HUES64 (cell line): ENCODE data around the gene STT3B.
"Not testable (repeated sequence)": the region's sequence is repeated elsewhere in the genome, so short reads cannot be mapped to it uniquely, and the experiment has no call there.

Experiments used
- H3K27ac ChIP-seq: 2 replicates; pipeline ENCODE4 v1.7.0; 2013; ENCODE audit warnings: low read depth, low read length, inconsistent platforms
- H3K27me3 ChIP-seq: 2 replicates; pipeline ENCODE4 v1.6.1; 2013; ENCODE audit warnings: mild to moderate bottlenecking, low read length; ENCODE audit not compliant: insufficient read depth
- H3K36me3 ChIP-seq: 2 replicates; pipeline ENCODE4 v1.6.1; 2013; ENCODE audit warnings: mild to moderate bottlenecking, low read length; ENCODE audit not compliant: insufficient read depth
- H3K4me1 ChIP-seq: 2 replicates; pipeline ENCODE4 v1.6.1; 2013; ENCODE audit warnings: mild to moderate bottlenecking, low read length, moderate library complexity; ENCODE audit not compliant: insufficient read depth
- H3K4me3 ChIP-seq: 2 replicates; pipeline ENCODE4 v1.5.1; 2013; ENCODE audit warnings: mild to moderate bottlenecking, low read length, moderate library complexity
- H3K9ac ChIP-seq: 2 replicates; pipeline ENCODE4 v1.6.1; 2013; ENCODE audit warnings: mild to moderate bottlenecking, low read depth, low read length
- H3K9me3 ChIP-seq: 2 replicates; pipeline ENCODE4 v1.6.1; 2013; ENCODE audit warnings: low read depth, low read length; ENCODE audit not compliant: insufficient read depth
- WGBS: fragments of 150-250, 120-280 bp; methylation state at CpG from one replicate; pipeline ENCODE4 v1.1.7; 2013; ENCODE audit warnings: missing lambda C conversion rate; 5-methylcytosine and 5-hydroxymethylcytosine counted together

The STT3B gene

DNA sequence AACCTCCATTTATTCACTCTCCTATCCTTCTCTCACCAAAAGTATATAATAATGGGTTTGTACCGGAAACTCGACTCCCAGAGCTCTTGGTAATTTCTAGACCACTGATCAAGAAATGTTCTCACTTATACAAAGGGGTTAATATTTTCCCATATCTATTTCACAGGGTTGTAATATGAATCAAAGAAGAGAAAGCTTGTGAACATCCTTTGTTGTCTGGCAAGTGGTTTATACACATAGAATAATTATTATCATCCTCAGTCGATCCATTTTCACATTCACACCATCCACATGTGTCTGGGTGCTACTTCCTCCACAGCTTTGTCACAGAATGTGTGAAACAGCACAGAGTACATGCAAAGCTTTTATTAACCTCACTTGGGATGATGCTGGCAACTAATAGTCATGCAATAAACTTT is 29.9 kb upstream of the STT3B start:
- Histone ChIP-seq H3K27me3 (no peaks in the 10 kb centered on the region), H3K4me1 (peaks cover 28% of the 10 kb centered on the region), H3K36me3 (no peaks in the 10 kb centered on the region), H3K4me3 (no peak overlapping the region), H3K9me3 (no peaks in the 10 kb centered on the region), H3K27ac (no peak overlapping the region), H3K9ac (no peak overlapping the region)
- WGBS = 92% methylated on average over 1 of the region's 3 CpGs

DNA sequence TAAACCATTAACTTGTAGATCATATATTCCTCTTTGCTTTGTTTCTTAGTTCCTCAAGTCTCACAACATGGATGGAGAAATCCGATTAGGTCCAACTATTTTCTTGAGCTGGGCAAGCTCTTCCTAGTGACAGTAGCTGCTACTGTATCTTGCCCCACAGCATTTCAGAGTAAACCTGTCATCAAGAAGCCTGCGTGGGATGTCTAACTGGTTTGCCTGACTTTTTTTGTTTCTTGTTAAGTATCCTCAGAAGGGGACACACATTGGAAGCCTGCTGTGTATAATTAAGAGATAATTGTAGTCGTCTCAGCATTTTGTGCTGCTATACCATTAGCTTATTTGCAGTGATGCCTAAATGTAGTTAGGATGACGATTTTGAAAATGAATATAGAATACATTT is 29.3 kb upstream of the STT3B start:
- Histone ChIP-seq H3K27me3 (no peaks in the 10 kb centered on the region), H3K9me3 (no peaks in the 10 kb centered on the region), H3K9ac (no peak overlapping the region), H3K27ac (no peak overlapping the region), H3K4me3 (no peak overlapping the region), H3K36me3 (no peaks in the 10 kb centered on the region), H3K4me1 (peaks cover 28% of the 10 kb centered on the region)
- 71% methylated on average over 4 of the region's 4 CpGs for WGBS

DNA sequence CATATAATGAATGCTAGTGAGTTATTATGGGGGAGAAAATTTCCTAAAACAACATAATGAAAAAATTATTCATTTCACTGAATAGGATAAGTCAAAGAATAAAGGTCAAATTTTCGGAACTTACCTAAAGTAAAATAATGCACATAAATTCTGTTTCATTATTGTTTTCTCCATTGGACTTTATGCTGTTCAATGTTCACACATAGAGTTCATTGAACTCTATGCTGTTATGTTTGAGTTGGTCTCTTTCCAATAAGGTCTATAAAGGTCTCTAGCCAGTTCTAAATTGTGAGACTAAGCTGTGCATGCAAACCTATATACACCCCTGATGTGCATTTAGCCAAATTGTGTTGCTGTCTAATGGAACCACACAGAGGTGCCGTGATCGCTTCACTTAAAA is 28.5 kb upstream of the STT3B start:
- Histone ChIP-seq H3K9me3 (no peaks in the 10 kb centered on the region), H3K4me3 (no peak overlapping the region), H3K27me3 (no peaks in the 10 kb centered on the region), H3K9ac (no peak overlapping the region), H3K36me3 (no peaks in the 10 kb centered on the region), H3K4me1 (peaks cover 28% of the 10 kb centered on the region), H3K27ac (no peak overlapping the region)
- WGBS = 100% methylated on average over 2 of the region's 3 CpGs

DNA sequence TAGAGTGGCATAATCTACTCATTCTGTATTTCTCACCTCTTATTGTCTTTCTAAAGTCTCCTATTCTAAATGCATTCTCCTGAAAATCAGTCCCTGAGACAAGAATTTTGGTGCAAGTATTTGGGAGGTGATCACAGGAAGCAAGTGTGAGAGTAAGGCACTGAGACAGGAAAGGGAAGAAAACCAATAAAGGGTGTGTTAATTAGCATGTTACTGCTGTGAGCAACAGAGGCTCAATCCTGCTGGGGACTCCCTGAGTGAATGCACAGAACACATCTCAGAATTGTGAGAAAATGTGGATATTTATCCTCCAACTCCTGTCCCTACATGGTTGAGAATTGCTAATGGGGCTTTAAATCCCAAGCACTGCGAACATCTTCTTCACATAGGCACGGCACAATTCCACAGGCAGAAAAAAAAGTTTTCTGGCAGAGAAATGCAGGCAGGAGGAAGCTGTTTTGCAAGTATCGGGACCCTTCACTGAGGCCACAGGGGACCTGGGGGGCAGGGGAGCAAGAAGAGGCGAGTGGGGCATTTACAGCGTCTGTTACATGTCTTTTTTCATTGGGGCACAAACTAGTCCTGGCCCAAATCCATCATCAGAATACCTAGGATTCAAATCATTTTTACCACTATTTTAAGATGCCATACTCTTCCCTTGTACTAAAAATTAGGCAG is 27.2 kb upstream of the STT3B start:
- Histone ChIP-seq H3K4me1 (peaks cover 28% of the 10 kb centered on the region), H3K4me3 (peak overlapping the region; percentile 28; the same call in 1 of the 2 replicates), H3K9me3 (no peaks in the 10 kb centered on the region), H3K27me3 (no peaks in the 10 kb centered on the region), H3K27ac (0 out of 2 replicates have a peak overlapping the region, but pooled peaks have one; percentile 33), H3K36me3 (no peaks in the 10 kb centered on the region), H3K9ac (peak overlapping the region; percentile 23; the same call in 1 of the 2 replicates)
- 10% methylated on average over 5 of the region's 5 CpGs for WGBS

DNA sequence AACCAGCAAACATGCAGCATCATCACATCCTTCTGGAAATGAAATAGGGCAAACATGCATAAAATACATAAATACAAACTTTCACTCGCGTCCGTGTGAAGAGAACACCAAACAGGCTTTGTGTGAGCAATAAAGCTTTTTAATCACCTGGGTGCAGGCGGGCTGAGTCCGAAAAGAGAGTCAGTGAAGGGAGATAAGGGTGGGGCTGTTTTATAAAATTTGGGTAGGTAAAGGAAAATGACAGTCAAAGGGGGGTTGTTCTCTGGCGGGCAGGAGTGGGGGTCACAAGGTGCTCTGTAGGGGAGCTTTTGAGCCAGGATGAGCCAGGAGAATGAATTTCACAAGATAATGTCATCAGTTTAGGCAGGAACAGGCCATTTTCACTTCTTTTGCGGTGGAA is 26.2 kb upstream of the STT3B start:
- peaks cover 28% of the 10 kb centered on the region for H3K4me1 ChIP-seq
- H3K9ac ChIP-seq, H3K27me3 ChIP-seq, H3K9me3 ChIP-seq, H3K27ac ChIP-seq, H3K4me3 ChIP-seq, H3K36me3 ChIP-seq: not testable (repeated sequence)
- 62% methylated on average over 7 of the region's 7 CpGs for WGBS

DNA sequence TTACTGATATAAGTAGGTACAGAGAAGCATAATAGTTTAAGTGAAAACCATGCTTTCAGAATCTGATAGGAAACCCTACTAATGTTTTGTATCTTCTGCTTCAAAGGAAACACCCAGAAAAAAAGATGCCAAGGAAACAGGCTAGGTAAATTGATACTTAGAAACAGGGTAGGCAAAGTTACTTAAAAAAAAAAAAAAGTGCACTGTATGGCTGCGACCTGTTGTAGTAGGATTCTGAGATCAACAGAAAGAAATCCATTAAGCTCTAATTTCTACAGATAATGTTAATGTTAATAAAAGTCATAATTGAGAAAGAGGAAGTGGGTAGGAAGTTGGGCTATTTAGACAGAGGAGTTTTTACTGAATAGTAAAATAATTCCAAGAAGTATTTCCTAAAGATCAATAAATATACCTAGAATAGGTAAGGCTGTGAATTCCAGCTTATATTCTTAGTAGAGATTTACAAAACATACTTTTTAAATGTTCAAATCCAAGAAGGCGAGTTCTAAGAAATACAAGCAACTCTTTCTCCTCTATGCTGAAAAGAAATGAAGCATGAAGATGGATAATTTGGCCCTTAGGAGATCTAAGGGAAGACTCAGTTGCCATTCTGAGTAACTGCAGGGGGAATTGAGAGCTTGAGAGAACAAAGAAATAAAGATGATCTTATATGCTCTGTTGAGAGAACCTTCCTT is 24.1 kb upstream of the STT3B start:
- Histone ChIP-seq H3K27ac (no peak overlapping the region), H3K36me3 (no peaks in the 10 kb centered on the region), H3K9ac (no peak overlapping the region), H3K9me3 (no peaks in the 10 kb centered on the region), H3K27me3 (no peaks in the 10 kb centered on the region), H3K4me1 (peaks cover 24% of the 10 kb centered on the region), H3K4me3 (no peak overlapping the region)
- WGBS = 100% methylated on average over 1 of the region's 2 CpGs

DNA sequence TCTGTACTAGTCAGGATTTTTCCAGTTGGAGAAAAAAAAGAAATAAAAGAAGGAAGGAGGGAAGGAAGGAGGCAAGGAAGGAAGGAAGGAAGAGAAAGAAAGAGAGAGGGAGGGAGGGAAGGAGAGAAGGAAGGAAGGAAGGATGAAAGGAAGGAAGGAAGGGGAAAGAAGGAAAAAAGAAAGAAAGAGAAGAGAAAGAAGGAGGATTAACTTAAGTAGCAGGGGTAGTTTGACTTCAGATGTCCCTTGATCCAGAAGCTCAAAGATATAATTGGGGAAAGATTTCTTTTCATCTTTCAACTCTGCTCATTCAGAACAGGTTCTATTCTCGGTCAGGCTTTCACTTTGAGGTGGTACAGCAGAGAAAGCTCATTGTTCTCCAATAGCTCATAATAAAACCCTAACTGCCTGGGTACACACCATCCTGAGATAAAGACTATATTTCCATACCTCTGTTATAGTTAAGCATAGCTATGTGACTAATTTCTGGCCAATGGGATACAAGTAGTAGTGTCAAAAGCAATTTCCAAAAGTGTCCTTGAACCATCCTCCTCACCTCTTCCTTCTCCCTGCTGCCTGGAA is 23.5 kb upstream of the STT3B start:
- H3K27ac ChIP-seq = no peak overlapping the region
- no peaks in the 10 kb centered on the region for H3K27me3 ChIP-seq
- no peak overlapping the region for H3K4me3 ChIP-seq
- no peaks in the 10 kb centered on the region for H3K36me3 ChIP-seq
- no peaks in the 10 kb centered on the region for H3K9me3 ChIP-seq
- peaks cover 20% of the 10 kb centered on the region for H3K4me1 ChIP-seq
- 100% methylated on average over 1 of the region's 1 CpG for WGBS
- H3K9ac ChIP-seq = no peak overlapping the region

DNA sequence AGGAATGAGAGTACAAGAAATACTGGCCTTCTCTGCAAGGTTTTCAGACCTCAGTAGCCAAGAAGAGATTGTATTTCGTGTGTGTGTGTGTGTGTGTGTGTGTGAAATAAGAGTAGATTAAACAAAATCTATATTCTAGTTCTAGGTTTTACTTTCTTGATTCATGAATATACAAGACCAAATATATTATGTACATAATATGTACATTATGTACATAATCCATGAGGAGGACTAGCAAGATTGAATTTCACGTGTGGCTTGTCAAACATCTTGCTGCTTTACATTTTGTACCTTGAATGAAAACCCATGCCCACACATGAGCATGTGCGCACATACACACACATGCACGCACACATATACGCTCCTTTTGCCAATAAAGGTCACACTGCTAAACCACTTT is 18.2 kb upstream of the STT3B start:
- H3K4me3 ChIP-seq = no peak overlapping the region
- H3K9me3 ChIP-seq = no peaks in the 10 kb centered on the region
- no peaks in the 10 kb centered on the region for H3K36me3 ChIP-seq
- no peaks in the 10 kb centered on the region for H3K4me1 ChIP-seq
- H3K9ac ChIP-seq = no peak overlapping the region
- WGBS = 97% methylated on average over 5 of the region's 5 CpGs
- no peaks in the 10 kb centered on the region for H3K27me3 ChIP-seq
- H3K27ac ChIP-seq = no peak overlapping the region

DNA sequence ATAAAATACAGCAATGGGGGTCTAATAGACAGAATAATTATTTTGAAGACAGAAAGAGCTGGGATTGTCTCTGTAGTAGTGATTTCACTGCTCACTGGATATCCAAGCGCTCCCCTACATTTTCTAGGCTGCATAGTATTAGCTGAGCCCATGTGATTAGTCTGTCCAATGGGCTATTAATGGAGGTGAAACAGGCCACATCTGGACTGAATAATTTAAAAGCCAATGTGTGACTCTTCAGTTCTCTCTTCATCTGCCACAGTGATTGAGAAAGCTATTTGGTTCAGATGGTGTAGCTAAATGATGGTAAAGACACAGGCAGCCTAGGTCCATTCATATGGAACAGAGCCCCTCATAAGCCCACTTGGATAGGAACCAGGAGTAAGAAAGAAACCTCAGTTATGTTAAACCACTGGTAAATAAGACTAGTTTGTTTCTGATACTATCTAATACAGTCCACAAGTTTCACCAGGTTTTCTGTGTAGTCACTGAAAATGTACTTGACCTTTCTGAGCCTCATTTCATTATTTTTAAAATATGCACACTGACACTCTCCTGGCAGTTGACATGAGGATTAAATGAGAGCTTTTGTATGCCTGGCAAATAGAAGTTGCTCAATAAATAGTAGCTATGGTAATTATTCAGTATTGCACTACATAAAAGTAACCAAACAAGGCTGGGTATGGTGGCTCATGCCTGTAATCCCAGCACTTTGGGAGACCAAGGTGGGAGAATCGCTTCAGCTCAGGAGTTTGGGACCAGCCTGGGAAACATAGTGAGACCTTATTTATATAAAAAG is 17.0 kb upstream of the STT3B start:
- 98% methylated on average over 2 of the region's 2 CpGs for WGBS
- no peaks in the 10 kb centered on the region for H3K9me3 ChIP-seq
- H3K9ac ChIP-seq = no peak overlapping the region
- no peaks in the 10 kb centered on the region for H3K36me3 ChIP-seq
- H3K27me3 ChIP-seq = no peaks in the 10 kb centered on the region
- no peak overlapping the region for H3K4me3 ChIP-seq
- no peaks in the 10 kb centered on the region for H3K4me1 ChIP-seq
- no peak overlapping the region for H3K27ac ChIP-seq

DNA sequence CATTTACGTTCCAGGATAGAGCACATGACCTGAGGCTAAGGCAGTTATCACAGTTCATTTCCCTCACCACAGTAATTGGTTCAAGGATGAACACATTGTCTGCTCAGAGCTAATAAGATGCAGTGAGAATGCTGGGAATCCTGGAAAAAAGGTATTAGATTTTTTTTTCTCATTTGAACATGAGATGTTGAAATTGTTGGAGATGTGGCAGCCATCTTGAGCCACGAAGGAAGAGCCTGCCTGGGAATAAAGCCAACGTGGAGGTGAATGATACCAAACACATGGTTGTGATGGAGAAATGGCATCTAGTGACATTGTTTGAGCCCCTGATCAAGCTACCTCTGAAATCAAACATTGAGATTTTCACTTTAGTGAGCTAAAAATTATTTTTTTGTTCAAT is 16.0 kb upstream of the STT3B start:
- Histone ChIP-seq H3K9me3 (no peaks in the 10 kb centered on the region), H3K36me3 (no peaks in the 10 kb centered on the region), H3K27me3 (no peaks in the 10 kb centered on the region), H3K27ac (no peak overlapping the region), H3K4me1 (no peaks in the 10 kb centered on the region), H3K4me3 (no peak overlapping the region), H3K9ac (no peak overlapping the region)
- 98% methylated on average over 3 of the region's 3 CpGs for WGBS

DNA sequence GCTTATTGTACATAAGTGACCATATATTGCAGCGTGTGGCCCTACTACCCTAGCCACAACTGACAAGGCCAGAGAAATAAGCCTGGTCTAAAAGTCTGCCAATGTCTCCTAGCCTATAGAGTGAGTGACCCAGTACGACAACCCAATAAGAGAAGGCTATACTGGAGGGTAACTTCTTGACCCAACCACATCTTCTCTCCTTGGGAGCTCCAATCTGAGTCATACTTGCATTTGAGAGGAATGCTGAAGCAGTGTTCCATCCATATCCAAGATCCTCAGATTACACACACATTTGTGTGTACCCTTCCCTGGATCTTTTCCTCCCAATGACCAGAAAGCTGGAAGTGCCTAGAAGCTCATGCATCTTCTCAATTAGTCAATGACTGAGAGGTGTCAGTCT is 11.3 kb upstream of the STT3B start:
- H3K4me3 ChIP-seq = no peak overlapping the region
- no peaks in the 10 kb centered on the region for H3K36me3 ChIP-seq
- H3K27ac ChIP-seq = no peak overlapping the region
- WGBS = 92% methylated on average over 2 of the region's 2 CpGs
- no peak overlapping the region for H3K9ac ChIP-seq
- no peaks in the 10 kb centered on the region for H3K4me1 ChIP-seq
- no peaks in the 10 kb centered on the region for H3K9me3 ChIP-seq
- no peaks in the 10 kb centered on the region for H3K27me3 ChIP-seq
